IMR-90 (cell line): Measurements from ENCODE around the gene TAS1R1. TPM values are rescaled to one million over a fixed set of nuclear protein-coding genes. Genes with fewer than 3 reads are reported as not detected.

Source experiments
- MAFK ChIP-seq: IDR thresholded peaks from 2 replicates; pipeline ENCODE4 v1.6.1; 2012; ENCODE audit warnings: low read depth, low read length, improper control_type of control experiment
- SMC3 ChIP-seq: fragments of 150-350 bp; IDR thresholded peaks from 2 replicates; pipeline ENCODE4 v1.6.1; 2016; ENCODE audit warnings: low read depth, mild to moderate bottlenecking, antibody characterized with exemption, low read length, moderate library complexity
- polyA plus RNA-seq, 3 experiments: library from polyadenylated mRNA; depleted of rRNA; stranded (reverse); fragments of >200 nt; gene quantifications; 2 replicates each; pipeline ENCODE4 v1.2.3, GENCODE V29; 2012; ENCODE audit warnings: low replicate concordance in 1 of 3
- total RNA-seq: library from RNA; depleted of rRNA; stranded (reverse); fragments of >200 nt; gene quantifications from 2 replicates; pipeline ENCODE4 v1.2.3, GENCODE V29; 2012
- TF ChIP-seq, protein P1 (sequence below): conservative IDR thresholded peaks from 2 replicates; pipeline ENCODE4 v1.5.1; 2012; ENCODE audit warnings: mild to moderate bottlenecking, low read depth, low read length, improper control_type of control experiment

The TAS1R1 gene
- total and polyA plus RNA-seq, 2 of the 4 experiments (the other 2 are of a cell fraction) = 0.05 TPM; not detected in 1

- no peak for TF ChIP-seq SMC3
- no peak for TF ChIP-seq MAFK
- TF ChIP-seq, protein P1, sequence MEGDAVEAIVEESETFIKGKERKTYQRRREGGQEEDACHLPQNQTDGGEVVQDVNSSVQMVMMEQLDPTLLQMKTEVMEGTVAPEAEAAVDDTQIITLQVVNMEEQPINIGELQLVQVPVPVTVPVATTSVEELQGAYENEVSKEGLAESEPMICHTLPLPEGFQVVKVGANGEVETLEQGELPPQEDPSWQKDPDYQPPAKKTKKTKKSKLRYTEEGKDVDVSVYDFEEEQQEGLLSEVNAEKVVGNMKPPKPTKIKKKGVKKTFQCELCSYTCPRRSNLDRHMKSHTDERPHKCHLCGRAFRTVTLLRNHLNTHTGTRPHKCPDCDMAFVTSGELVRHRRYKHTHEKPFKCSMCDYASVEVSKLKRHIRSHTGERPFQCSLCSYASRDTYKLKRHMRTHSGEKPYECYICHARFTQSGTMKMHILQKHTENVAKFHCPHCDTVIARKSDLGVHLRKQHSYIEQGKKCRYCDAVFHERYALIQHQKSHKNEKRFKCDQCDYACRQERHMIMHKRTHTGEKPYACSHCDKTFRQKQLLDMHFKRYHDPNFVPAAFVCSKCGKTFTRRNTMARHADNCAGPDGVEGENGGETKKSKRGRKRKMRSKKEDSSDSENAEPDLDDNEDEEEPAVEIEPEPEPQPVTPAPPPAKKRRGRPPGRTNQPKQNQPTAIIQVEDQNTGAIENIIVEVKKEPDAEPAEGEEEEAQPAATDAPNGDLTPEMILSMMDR = no peak
These were observed 67.5 kb downstream of the TAS1R1 start (continued) for GRCh38 chr1:6622396-6623152.
